D341Med (cell line): Measurements from ENCODE around the gene TFAP2B.
A peak's percentile ranks its signal among the peaks of the same experiment; 100 is the strongest.

Experiments used
- DNase-seq: peaks from one replicate; pipeline ENCODE4 v3.0.0; 2012; ENCODE audit warnings: low spot score

TFAP2B gene

DNA sequence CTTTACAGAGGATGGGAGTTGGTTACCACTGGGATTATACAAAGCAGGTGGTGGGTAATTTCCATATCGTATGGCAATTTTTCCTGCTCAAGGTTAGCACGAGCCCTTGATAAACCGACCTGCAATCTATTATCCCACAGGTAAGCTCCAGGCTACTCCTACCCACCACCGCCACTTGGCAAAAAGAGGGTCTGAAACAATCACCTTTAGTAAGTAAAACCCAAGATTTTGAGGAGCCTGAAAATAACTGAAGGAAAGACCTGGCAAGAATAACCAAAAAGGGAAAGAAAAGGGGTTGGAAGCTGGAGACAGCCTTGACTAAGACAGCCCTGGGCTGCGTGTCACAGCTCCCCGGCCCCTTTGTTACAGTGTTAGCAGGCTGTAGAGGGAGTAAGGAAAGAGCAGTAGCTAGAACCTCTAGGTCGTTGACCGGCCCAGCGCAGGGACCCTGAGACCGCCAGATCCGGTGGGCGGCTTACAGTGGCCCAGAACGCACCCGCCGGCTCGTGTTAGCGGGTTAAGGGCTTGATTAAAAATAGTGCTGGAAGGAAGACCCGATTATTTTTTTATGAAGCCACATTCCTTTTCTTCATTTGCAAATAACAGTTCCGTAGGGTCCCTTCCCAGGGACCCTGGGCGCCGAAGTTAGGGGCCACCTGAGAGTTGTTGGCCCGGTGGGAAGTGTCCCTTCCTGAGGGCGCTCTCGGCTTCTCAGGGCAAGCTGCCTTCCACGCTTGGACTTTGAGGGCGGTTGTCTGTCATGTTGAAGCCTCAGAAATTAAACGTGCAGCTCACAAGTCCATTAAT lies 30.5 kb downstream of the TFAP2B start:
- DNase-seq, result no peak

DNA sequence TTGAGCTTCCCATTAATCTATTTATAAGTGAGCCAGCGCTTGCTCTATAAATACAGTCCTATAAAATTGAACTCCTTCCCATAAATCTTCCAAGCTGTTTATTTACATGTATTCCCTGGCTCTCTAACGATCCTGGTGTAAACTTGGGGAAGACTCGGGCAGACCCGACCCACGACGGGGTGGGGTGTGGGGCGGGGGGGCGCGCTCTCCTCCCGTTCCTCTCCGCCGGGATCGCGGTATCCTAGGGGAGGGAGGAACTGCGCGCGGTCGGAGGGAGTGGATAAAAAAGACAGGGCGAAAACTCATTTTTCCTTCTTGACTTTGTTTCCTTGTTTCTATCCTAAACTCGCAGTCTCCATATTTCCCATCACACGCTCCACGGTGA lies 31.1 kb downstream of the TFAP2B start:
- DNase-seq, result no peak

DNA sequence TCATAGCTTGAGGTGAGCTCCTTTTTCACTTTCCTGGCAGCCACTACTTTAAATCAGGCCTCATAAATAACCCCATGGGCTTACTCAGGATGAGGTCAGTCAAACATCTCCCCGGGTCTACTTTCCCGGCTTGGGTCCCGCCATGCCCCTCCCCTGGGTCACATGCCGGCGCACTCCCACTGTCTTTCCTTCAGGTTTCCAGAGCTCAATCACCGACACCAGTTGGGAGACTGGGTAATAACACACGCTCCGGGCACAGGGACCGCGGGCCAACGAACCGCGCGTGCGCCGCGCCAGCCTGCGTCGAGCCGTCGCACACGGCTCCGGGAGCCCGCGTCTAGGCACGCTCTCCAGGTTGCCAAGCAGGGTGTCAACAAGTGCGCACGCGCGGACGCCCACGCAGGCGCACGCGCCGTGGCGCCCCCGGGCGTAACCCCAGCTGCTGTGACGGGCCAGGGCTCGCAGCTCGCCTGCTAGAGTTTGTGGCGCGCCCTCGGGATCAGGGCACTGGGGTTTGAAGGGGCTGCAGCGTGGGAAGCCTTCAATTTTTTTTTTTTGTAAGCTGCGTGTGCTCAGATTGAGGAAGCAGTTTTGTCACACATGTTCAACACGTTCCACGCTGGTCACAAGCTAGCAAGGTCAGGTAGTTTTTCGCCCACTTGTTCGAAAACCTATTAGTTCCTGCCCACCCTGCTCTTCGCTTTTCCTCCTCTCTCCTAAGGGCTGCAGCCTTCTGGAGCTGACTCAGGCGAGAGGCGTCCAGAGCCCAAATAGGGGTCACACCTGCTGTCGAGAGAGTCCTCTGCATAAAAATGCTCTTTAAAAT lies 31.8 kb downstream of the TFAP2B start:
- DNase-seq, result peak; percentile 56

DNA sequence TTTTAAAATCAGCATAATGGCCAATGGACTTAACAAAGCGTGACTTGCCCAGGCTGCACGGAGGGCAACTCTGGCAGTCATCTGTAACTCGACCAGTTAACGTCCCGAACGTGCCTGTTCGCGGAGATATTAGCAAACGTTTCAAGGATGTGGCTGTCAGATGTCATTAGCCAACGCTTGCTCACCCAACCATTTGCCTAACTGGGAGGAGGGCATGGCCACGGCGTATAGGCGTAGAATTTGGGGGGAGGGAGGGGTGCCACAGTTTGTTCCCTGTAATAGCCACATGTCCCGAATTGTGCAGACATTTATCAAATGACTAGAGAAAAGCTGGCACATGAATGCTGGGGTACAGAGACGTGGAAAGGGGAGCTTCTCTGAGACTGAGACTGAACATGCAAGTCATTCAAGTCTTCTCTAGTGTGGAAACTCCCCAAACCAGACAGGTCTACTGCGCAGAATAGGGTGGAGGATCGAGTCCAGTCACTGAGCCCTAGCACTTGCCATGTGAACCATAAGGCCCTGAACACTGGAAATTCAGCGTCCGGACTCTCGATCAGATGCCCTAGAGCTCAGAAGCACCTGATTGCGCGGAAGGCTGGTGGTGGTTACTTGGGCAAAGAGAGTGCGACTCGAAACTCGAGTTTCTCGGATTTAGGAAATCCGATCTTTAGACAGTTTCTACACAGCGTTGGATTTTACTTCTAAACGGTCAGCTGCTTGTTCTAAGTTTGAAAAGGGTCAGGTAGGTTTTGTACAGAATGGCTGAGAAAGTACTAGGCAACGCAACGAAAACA lies 32.6 kb downstream of the TFAP2B start:
- DNase-seq, result no peak

DNA sequence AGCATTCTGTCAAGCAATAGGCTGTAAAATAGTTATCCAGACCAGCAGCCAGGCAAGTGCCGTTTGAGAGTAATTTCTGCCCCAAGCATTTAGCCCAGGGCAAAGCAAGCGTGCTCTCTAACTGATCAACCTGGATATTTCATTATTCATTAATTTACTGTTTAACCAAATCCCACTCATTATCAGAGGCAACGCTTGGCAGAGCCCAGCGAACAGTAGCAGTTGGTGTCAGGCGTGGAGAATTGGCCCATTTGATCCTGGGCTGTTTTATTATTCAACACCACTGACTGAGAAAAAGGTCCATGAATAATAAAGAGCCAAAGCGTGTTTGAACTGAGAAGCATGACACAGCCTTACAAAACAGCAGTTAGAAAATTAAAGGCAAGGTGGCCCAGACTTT lies 35.3 kb downstream of the TFAP2B start:
- DNase-seq, result no peak

DNA sequence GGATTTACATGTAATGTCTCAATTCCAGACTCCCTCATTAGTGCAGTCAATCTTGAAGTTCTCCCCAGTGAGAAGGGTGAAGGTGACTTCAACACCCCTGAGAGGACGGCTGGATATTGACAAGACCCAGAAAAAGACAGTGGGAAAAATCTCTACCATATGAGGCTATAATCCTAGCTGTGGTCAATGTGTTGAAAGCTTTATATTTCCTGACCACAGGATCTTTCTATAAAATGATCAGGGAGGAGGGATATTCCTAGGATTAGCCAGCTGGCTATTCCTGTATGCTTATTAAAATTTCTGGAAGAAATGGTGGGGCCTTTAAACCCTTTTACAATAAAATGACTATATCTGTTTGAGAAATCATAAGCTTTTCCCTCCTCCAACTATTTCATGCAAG lies 43.0 kb downstream of the TFAP2B start:
- DNase-seq, result no peak

DNA sequence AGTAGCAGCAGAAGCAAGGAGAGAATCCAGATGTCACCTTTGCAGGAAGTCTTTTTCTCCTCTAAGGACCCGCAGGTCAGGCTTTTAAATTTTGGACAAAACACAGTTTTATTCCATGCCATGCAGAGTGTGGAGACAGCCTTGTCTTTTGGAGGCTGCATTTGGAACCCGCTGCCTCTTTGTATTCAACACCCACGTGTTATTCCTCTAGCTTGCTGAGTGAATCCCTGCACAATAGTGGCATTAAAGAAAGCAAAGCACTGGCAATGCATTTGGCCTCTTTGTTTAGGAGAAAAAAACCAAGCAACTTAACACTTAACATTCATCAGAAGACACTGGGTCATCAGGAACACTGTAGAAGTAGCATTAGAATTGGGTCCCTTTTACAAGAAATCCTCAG lies 43.5 kb downstream of the TFAP2B start:
- DNase-seq, result no peak

DNA sequence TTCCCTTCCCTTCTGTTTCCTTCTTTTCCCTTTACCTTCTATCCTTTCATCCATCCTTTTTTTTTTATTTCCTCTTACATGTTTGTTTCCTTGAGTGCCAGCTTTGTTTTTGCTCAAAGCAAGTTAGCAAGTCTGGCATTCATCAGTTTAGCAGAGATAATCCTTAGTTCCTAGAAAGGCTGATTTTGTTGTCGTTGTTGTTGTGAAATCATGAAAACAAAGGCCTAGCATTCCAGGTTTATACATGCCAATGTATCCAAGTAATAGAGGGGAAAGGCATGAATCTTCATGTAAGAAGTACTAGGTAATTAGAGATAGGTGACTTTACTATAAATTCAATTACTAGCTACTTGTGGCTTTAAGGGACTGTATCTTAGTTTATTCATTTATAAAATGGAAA lies 45.9 kb downstream of the TFAP2B start:
- DNase-seq, result no peak

DNA sequence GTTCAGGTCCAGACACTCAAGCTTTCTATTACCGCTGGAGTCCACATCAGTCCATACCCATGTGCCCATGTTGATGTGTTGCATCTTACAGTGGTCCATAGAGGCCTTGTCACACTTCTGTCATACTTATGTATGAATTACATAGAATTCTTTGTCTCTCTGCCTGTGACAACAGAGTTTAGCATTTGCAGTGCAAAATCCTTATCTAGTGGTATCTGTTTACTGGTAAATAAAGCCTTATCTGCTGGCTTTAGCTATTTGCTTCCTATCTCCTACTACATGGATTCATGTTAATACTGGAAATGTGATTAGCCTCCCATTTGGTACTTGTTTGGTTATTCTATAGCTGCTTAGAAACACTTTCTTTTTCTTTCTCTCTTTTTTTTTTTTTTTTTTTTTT lies 49.8 kb downstream of the TFAP2B start:
- DNase-seq, result no peak

DNA sequence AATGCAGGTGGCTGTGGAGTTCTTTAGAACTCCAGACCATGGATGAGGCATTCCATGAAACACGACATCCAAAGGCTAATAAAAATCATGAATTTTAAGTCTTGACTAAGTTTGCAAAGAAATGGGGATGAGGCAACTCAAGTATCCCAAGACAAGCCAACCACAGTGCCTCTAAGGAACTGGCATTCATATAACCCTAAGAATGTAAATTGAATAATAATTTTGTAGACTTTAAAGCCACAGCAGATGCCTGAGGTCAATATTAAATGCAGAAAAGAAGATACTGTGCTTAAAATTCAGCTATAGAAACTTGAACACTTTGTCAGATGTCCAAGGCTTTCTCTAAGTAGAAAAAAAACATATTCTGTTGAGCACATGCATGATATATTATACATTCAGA lies 54.5 kb downstream of the TFAP2B start:
- no peak for DNase-seq

DNA sequence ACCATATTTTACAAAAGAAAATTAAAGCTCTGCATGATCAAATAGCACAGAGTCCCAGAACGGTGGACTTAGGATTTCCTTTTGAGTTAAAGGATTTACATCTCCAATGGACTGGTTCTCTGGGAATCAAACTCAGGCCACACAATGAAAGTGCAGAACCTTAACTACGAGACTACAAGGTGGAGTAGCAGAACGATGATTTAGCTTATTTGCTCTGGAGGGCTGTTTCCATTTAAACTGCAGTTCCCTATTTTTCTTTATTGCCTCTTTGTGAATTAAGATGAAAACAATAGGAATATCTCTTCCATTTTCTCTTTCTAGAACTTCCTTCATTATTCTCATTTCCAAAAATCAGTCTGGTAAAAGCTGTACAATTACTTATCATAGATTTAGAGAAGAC lies 65.7 kb downstream of the TFAP2B start:
- DNase-seq, result no peak

DNA sequence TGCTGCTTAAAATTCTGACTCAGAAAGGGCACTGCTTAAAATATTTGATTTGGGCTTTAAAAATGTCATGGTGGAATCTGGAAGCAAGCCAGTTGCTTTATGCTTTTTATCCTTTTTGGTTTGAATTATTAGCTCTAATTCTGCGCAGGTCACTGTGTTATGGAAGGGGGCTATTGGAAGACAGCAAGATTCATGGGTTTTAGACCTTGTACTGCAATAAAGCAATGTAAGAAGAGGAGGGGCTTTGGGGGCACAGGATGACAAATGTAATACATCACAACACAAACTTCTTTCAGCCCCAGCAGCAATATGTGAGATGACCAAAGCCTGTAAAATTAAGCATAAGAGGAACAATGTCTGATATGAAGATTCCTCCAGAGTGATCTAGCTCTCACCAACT lies 68.4 kb downstream of the TFAP2B start:
- DNase-seq, result no peak

DNA sequence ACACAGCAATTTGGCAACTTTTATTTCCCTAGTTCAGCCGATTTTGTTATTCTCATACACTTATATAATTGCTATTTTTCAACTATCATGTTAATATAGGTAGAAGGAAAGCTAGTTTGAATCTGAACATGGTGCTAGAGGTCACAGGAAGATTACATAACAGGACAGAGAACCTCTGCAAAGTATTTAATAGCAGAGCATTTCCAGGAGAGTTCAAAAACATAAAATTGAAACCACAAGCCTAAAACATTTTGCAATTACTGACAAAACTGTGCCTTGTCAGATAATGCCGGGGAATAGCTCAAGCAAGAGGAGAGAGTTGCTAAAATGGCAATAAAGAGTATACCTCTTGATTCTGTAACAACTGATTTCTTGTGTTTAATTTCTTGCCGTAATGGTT lies 70.8 kb downstream of the TFAP2B start:
- DNase-seq, result no peak

DNA sequence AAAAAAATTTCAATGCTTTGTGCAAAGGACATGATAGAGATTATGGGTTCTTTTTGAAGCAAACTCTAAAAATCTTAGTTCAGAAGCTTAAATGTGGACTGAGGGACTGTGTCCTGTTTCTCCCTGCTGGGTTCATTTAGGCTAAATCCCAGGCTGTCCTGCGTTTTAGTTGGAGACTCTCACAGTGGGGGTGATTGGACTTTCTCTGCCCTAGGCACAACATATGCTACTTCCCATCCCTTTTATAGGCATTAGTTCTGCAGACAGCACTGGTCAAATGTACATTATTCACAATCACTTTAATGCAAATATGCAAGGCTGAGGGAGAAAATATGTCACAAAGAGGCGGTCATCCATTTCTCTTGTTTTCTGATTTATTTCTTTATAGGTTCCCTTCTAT lies 71.3 kb downstream of the TFAP2B start:
- DNase-seq, result no peak

DNA sequence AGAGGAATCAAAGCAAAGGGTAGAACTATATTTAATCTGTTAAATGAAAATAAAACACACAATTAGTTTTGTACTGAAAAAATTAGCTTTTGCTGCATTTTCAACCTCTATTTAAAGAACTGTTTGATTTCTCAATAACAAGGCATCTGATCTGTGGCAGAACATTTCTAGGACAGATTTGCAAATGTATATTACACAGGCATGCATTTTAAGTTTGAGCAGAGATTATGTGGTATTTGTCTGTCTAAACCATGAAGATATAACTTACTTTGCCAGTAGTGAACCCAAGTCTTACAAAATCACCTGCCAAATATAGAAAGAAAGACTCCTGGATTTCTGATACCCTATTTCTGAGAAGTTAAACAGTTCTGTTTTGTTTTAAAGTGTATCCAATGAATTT lies 71.9 kb downstream of the TFAP2B start:
- DNase-seq, result no peak

DNA sequence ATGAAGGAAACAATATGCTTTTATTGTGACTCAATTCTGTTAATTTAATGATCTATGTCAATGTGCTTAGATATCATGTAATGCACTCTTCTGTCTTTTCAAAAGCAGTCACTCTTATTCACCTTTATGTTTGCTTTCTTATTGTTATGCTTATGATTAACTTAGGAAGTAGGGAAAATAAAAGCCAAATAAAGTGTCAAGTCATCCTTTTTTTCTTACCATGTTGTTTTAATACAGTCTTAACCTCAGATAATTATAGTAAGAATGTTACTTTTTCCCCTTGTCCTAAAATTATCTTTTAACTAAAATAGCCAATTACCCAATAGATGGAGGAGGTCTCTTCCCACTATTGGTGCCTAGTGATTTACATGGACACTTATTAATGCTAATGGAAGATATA lies 72.6 kb downstream of the TFAP2B start:
- DNase-seq, result no peak
